B cell (primary cell): Measurements from ENCODE around the gene LMNTD2. TPM values are rescaled to one million over a fixed set of nuclear protein-coding genes. Genes with fewer than 3 reads are reported as not detected.

Source experiments
- ATAC-seq: fragments of 200-7000 bp; cut with Tn5 transposase; one replicate; pipeline ENCODE4 v1.10.0; 2021; ENCODE audit warnings: low read depth, mild to moderate bottlenecking, moderate number of reproducible peaks, moderate library complexity
- CTCF ChIA-PET: fragments of 350-600 bp; sonication (Branson Sonifier 250); formaldehyde crosslinking; loops from one replicate; lab custom pipeline; 2021; ENCODE audit warnings: antibody characterized with exemption, inconsistent platforms; lab: Charles Lee
- POLR2A ChIA-PET: fragments of 350-600 bp; sonication (Branson Sonifier 250); formaldehyde crosslinking; loops from one replicate; lab custom pipeline; 2021; ENCODE audit warnings: antibody characterized with exemption; lab: Charles Lee
- DNase-seq: peaks from one replicate; pipeline ENCODE4 v3.0.0; 2013
- H2AFZ ChIP-seq: 2 replicates; pipeline ENCODE4 v1.6.1; 2012; ENCODE audit warnings: mild to moderate bottlenecking, low read depth, low read length; ENCODE audit not compliant: insufficient read depth, poor library complexity, severe bottlenecking
- H3K27ac ChIP-seq, 2 donors: 1 replicate in 1 of 2; 2 replicates in 1 of 2; pipeline ENCODE4 v1.5.1; 2012 to 2013; ENCODE audit warnings: low read length in 2 of 2, mild to moderate bottlenecking in 2 of 2, moderate library complexity in 1 of 2
- H3K27me3 ChIP-seq, 4 experiments: fragments of 200-600 bp in 1 of 4; sonication (generic) in 1 of 4; replicated peaks in 1 of 4; 1 replicate in 2 of 4; 2 replicates in 2 of 4; pipeline versions ENCODE4 v1.6.1 to v1.7.0; 2013 to 2016; ENCODE audit warnings: low read length in 3 of 4, mild to moderate bottlenecking in 2 of 4, mixed read lengths in 1 of 4, moderate library complexity in 1 of 4; ENCODE audit not compliant: insufficient read depth in 4 of 4, control insufficient read depth in 3 of 4; ENCODE audit errors: control extremely low read depth in 1 of 4
- H3K36me3 ChIP-seq, 2 experiments: replicated peaks in 1 of 2; 1 replicate in 1 of 2; 2 replicates in 1 of 2; pipeline versions ENCODE4 v1.6.1 to v1.7.1; 2013; ENCODE audit warnings: low read length in 1 of 2; ENCODE audit not compliant: insufficient read depth in 2 of 2, control insufficient read depth in 1 of 2; ENCODE audit errors: control extremely low read depth in 1 of 2, extremely low read depth in 1 of 2
- H3K4me1 ChIP-seq, 2 donors: fragments of 200-600 bp in 1 of 2; sonication (generic) in 1 of 2; 1 replicate in 1 of 2; 2 replicates in 1 of 2; pipeline versions ENCODE4 v1.5.1 to v1.6.1; 2013 to 2017; ENCODE audit warnings: low read length in 2 of 2; ENCODE audit not compliant: control insufficient read depth in 2 of 2, insufficient read depth in 2 of 2
- H3K4me2 ChIP-seq: replicated peaks from 2 replicates; pipeline ENCODE3; 2012; ENCODE audit warnings: mild to moderate bottlenecking, low read depth, low read length; ENCODE audit not compliant: poor library complexity, severe bottlenecking
- H3K4me3 ChIP-seq, 5 experiments: fragments of 200-600 bp in 1 of 5; sonication (generic) in 1 of 5; 1 replicate in 3 of 5; 2 replicates in 2 of 5; pipeline versions ENCODE4 v1.5.1 to v1.7.0; 2011 to 2016; ENCODE audit warnings: low read length in 4 of 5, mild to moderate bottlenecking in 4 of 5, low read depth in 2 of 5, control low read depth in 1 of 5, moderate library complexity in 1 of 5; ENCODE audit not compliant: insufficient read depth in 1 of 5; ENCODE audit errors: control extremely low read depth in 1 of 5, extremely low read depth in 1 of 5
- H3K79me2 ChIP-seq: fragments of 200-600 bp; sonication (generic); one replicate; pipeline ENCODE4 v1.6.0; 2016; ENCODE audit warnings: low read length; ENCODE audit not compliant: control insufficient read depth, insufficient read depth
- H3K9ac ChIP-seq: fragments of 200-600 bp; sonication (generic); 2 replicates; pipeline ENCODE4 v1.6.1; 2017; ENCODE audit warnings: mild to moderate bottlenecking, low read length, moderate library complexity
- H3K9me3 ChIP-seq, 3 donors: one replicate each; pipeline versions ENCODE4 v1.6.1 to v1.7.1; 2013; ENCODE audit warnings: low read length in 2 of 3; ENCODE audit not compliant: control insufficient read depth in 2 of 3, insufficient read depth in 1 of 3; ENCODE audit errors: control extremely low read depth in 1 of 3
- H4K20me1 ChIP-seq: 2 replicates; pipeline ENCODE4 v1.6.0; 2012; ENCODE audit warnings: mild to moderate bottlenecking, low read length; ENCODE audit not compliant: insufficient read depth, control insufficient read depth, poor library complexity, severe bottlenecking
- H3K27ac Mint-ChIP-seq: one replicate; pipeline ENCODE4 v1.8.0; 2021; ENCODE audit warnings: mixed read lengths
- H3K27me3 Mint-ChIP-seq: one replicate; pipeline ENCODE4 v1.8.0; 2021; ENCODE audit warnings: mixed read lengths
- H3K4me1 Mint-ChIP-seq: one replicate; pipeline ENCODE4 v1.8.0; 2021; ENCODE audit warnings: mixed read lengths
- H3K4me3 Mint-ChIP-seq: one replicate; pipeline ENCODE4 v1.8.0; 2021; ENCODE audit warnings: mixed read lengths
- H3K9me3 Mint-ChIP-seq: one replicate; pipeline ENCODE4 v1.8.0; 2022; ENCODE audit warnings: mixed read lengths; ENCODE audit not compliant: insufficient read depth
- CTCF ChIP-seq: fragments of 200-600 bp; IDR thresholded peaks from one replicate; pipeline ENCODE4 v1.8.0; 2022; ENCODE audit warnings: antibody characterized with exemption, mild to moderate bottlenecking
- EZH2 ChIP-seq: IDR thresholded peaks from 2 replicates; pipeline ENCODE4 v1.6.1; 2012; ENCODE audit warnings: borderline replicate concordance, low read depth, mild to moderate bottlenecking, moderate library complexity, low read length; ENCODE audit not compliant: insufficient read depth, poor library complexity, severe bottlenecking
- WGBS: methylation state at CpG from one replicate; pipeline ENCODE4 v1.1.5; 2013; ENCODE audit warnings: missing lambda C conversion rate; ENCODE audit not compliant: insufficient coverage; 5-methylcytosine and 5-hydroxymethylcytosine counted together
- intact Hi-C: fragments of 100-400 bp; cut with micrococcal nuclease; formaldehyde crosslinking; loops from one replicate; pipeline ENCODE4 v1.10.0; 2022
- polyA plus RNA-seq: library from polyadenylated mRNA; depleted of rRNA; stranded (reverse); fragments of >200 nt; gene quantifications from 2 replicates; pipeline ENCODE4 v1.2.3, GENCODE V29; 2012
- total RNA-seq, 2 donors: library from RNA; stranded (reverse); fragments of 120-200 nt in 1 of 2; gene quantifications; 1 replicate in 1 of 2; 2 replicates in 1 of 2; pipeline versions ENCODE4 v1.2.3 to v1.2.4, GENCODE V29; 2013 to 2022

Gene LMNTD2
- total and polyA plus RNA-seq, 2 donors (not counting 1 experiment from before 2014, with no cell fraction given) = 21.4 to 29.6 TPM

GRCh38 chr11:576811-577610 lies 16.5 kb upstream of the LMNTD2 start:
- H3K36me3 ChIP-seq = peaks cover 1 to 6% of the 10 kb centered on the region in 2 experiments
- H3K4me1 Mint-ChIP-seq = peaks cover 46% of the 10 kb centered on the region
- H3K27ac Mint-ChIP-seq = peak overlapping the region; percentile 61
- peak overlapping the region; percentile 95 for H2AFZ ChIP-seq
- H3K27ac ChIP-seq = peak overlapping the region in 1 of 2 donors; percentile 68
- ChIA-PET CTCF (interaction anchor here (1.3 to 2.3 kb wide), 2 partner anchors 9 to 22 kb away, joined by 3 to 4 read pairs; no protein-coding TSS in a partner anchor), POLR2A (interaction anchor here (1.8 to 1.9 kb wide), 2 partner anchors 22 to 145 kb away, joined by 4 to 18 read pairs; no protein-coding TSS in a partner anchor)
- H4K20me1 ChIP-seq = peaks cover 61% of the 10 kb centered on the region
- ATAC-seq = no peak
- peak overlapping the region; percentile 85 for H3K9ac ChIP-seq
- peak overlapping the region; percentile 65 to 95 (median 77) for H3K4me3 ChIP-seq
- peaks cover 15% of the 10 kb centered on the region for H3K27me3 Mint-ChIP-seq
- intact Hi-C loops = loop anchor here (1.0 to 10.0 kb wide), 5 partner anchors 9 to 808 kb away; partner anchors contain the start of genes BRSK2 and LRRC56
- peaks cover 53% of the 10 kb centered on the region for H3K79me2 ChIP-seq
- WGBS = 7% methylated on average over 40 of the region's 48 CpGs
- peaks cover 30 to 44% of the 10 kb centered on the region in 2 donors for H3K4me1 ChIP-seq
- peaks cover 0 to 16% (median 7%) of the 10 kb centered on the region in 4 experiments for H3K27me3 ChIP-seq
- no peaks in the 10 kb centered on the region for H3K9me3 Mint-ChIP-seq
- H3K4me3 Mint-ChIP-seq = peak overlapping the region; percentile 89
- H3K9me3 ChIP-seq = peaks cover 0 to 3% (median 0%) of the 10 kb centered on the region in 3 donors
- peak; percentile 45 for DNase-seq
- TF ChIP-seq EZH2 (no peak), CTCF (no peak)
- peak overlapping the region; percentile 95 for H3K4me2 ChIP-seq
